Renal pelvis (tissue), 3 donors: ENCODE measurements around the gene ATG4B. TPM values are rescaled to one million over a fixed set of nuclear protein-coding genes. Genes with fewer than 3 reads are reported as not detected.

Experiments
- polyA plus RNA-seq, 3 donors: library from polyadenylated mRNA; unstranded; fragments of 120-200 nt; gene quantifications; one replicate each; pipeline ENCODE4 v1.2.1, GENCODE V29; 2013; ENCODE audit not compliant: insufficient read length in 3 of 3

The ATG4B gene
- polyA plus RNA-seq, 3 donors, result 83.8 to 106 (median 103) TPM

Other genes starting within 250 kb of the ATG4B start
- 100 to 1,000 TPM; 204 to 240 (median 217) TPM for gene STK25, start 129.1 kb upstream of the ATG4B start, polyA plus RNA-seq
- 10 to 100 TPM; 24.7 to 29.9 (median 28.4) TPM for gene BOK, start 78.9 kb upstream of the ATG4B start, polyA plus RNA-seq
- gene THAP4, start 535 bp upstream of the ATG4B start, polyA plus RNA-seq, result 10 to 100 TPM; 59.2 to 74.3 (median 68.4) TPM
- gene DTYMK, start 49.1 kb downstream of the ATG4B start, polyA plus RNA-seq, result 10 to 100 TPM; 45.7 to 49.5 (median 47.5) TPM
- gene ING5, start 64.3 kb downstream of the ATG4B start, polyA plus RNA-seq, result 10 to 100 TPM; 39.2 to 49.4 (median 49.4) TPM
- 10 to 100 TPM; 43.0 to 81.1 (median 62.5) TPM for gene D2HGDH, start 96.9 kb downstream of the ATG4B start, polyA plus RNA-seq
- under 1 TPM; 0.43 to 0.88 (median 0.77) TPM for gene GAL3ST2, start 139.1 kb downstream of the ATG4B start, polyA plus RNA-seq
- 1 to 10 TPM; 1.9 to 2.5 (median 2.5) TPM for gene NEU4, start 171.5 kb downstream of the ATG4B start, polyA plus RNA-seq
- under 1 TPM; 0.11 to 0.59 (median 0.21) TPM for gene PDCD1, start 221.2 kb downstream of the ATG4B start, polyA plus RNA-seq
- gene RTP5, start 232.0 kb downstream of the ATG4B start, polyA plus RNA-seq, result under 1 TPM in 1 of 3 donors, not detected in 2; 0.09 TPM